HCT116 (cell line): ENCODE measurements around the gene RPTOR.

Source experiments
- CTCF ChIP-seq, 3 experiments: fragments of 200-600 bp in 1 of 3; sonication (generic) in 1 of 3; IDR thresholded peaks in 2 of 3; conservative IDR thresholded peaks in 1 of 3; 2 replicates each; pipeline ENCODE4 v1.5.1; 2012 to 2017; ENCODE audit warnings: low read depth in 2 of 3, low read length in 2 of 3, antibody characterized with exemption in 1 of 3, borderline replicate concordance in 1 of 3, control low read depth in 1 of 3, mild to moderate bottlenecking in 1 of 3, mixed read lengths in 1 of 3, mixed run types in 1 of 3, moderate library complexity in 1 of 3; ENCODE audit not compliant: insufficient read depth in 1 of 3
- EZH2 ChIP-seq: fragments of 200-600 bp; sonication (generic); IDR thresholded peaks from 2 replicates; pipeline ENCODE4 v1.6.1; 2017; ENCODE audit warnings: antibody characterized with exemption, mixed run types
- JUND ChIP-seq: IDR thresholded peaks from 2 replicates; pipeline ENCODE4 v1.6.1; 2012
- MAX ChIP-seq: IDR thresholded peaks from 2 replicates; pipeline ENCODE4 v1.6.1; 2012
- POLR2A ChIP-seq: IDR thresholded peaks from 2 replicates; pipeline ENCODE4 v1.7.0; 2011; ENCODE audit warnings: borderline replicate concordance; ENCODE audit not compliant: insufficient read depth, insufficient read length; ENCODE audit errors: extremely low read depth
- YY1 ChIP-seq: IDR thresholded peaks from 2 replicates; pipeline ENCODE4 v1.6.1; 2011; ENCODE audit warnings: low read length, low read depth, moderate library complexity, mild to moderate bottlenecking; ENCODE audit not compliant: insufficient replicate concordance; ENCODE audit errors: extremely low read depth
- TF ChIP-seq, protein P1 (sequence below): IDR thresholded peaks from 2 replicates; pipeline ENCODE4 v1.6.1; 2011; ENCODE audit warnings: mild to moderate bottlenecking, low read length, moderate library complexity; ENCODE audit not compliant: insufficient replicate concordance; ENCODE audit errors: extremely low read depth

- TF ChIP-seq POLR2A (no peak), JUND (no peak), YY1 (no peak), MAX (no peak), EZH2 (no peak), CTCF (IDR thresholded peaks at IDR 0.05 in 2 of 3, conservative IDR thresholded peaks at IDR 0.05 in 1 of 3; ENCODE audit: borderline replicate concordance in 1 of 3, insufficient read depth in 1 of 3, low read depth in 2 of 3, low read length in 2 of 3) (no peak)
- TF ChIP-seq, protein P1, sequence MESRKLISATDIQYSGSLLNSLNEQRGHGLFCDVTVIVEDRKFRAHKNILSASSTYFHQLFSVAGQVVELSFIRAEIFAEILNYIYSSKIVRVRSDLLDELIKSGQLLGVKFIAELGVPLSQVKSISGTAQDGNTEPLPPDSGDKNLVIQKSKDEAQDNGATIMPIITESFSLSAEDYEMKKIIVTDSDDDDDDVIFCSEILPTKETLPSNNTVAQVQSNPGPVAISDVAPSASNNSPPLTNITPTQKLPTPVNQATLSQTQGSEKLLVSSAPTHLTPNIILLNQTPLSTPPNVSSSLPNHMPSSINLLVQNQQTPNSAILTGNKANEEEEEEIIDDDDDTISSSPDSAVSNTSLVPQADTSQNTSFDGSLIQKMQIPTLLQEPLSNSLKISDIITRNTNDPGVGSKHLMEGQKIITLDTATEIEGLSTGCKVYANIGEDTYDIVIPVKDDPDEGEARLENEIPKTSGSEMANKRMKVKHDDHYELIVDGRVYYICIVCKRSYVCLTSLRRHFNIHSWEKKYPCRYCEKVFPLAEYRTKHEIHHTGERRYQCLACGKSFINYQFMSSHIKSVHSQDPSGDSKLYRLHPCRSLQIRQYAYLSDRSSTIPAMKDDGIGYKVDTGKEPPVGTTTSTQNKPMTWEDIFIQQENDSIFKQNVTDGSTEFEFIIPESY, result no peak
These were observed 18.3 kb upstream of the RPTOR start for GRCh38 chr17:80526116-80526910.
